Right lobe of liver (tissue), 6 donors: ENCODE measurements around the gene ALKBH8. TPM values are rescaled to one million over a fixed set of nuclear protein-coding genes. Genes with fewer than 3 reads are reported as not detected.

ENCODE experiments used
- ATAC-seq, 4 donors: fragments of 200-7000 bp; cut with Tn5 transposase; one replicate each; pipeline ENCODE4 v1.9.1; 2020; ENCODE audit warnings: mild to moderate bottlenecking in 4 of 4, moderate library complexity in 4 of 4
- DNase-seq, 3 donors: peaks; one replicate each; pipeline ENCODE4 v3.0.0-alpha.2; 2020
- H3K27ac ChIP-seq, 3 donors: fragments of 200-600 bp; one replicate each; pipeline ENCODE4 v1.8.0; 2022
- H3K27me3 ChIP-seq, 2 donors: fragments of 200-600 bp; one replicate each; pipeline ENCODE4 v1.8.0; 2022
- H3K36me3 ChIP-seq, 4 donors: fragments of 200-600 bp; sonication (generic) in 1 of 4; one replicate each; pipeline versions ENCODE4 v1.5.1 to v1.8.0; 2017 to 2022; ENCODE audit warnings: control low read depth in 1 of 4
- H3K4me1 ChIP-seq, 4 donors: fragments of 200-600 bp; sonication (generic) in 1 of 4; one replicate each; pipeline versions ENCODE4 v1.5.1 to v1.8.0; 2017 to 2022; ENCODE audit warnings: control low read depth in 1 of 4
- H3K4me3 ChIP-seq, 3 donors: fragments of 200-600 bp; one replicate each; pipeline ENCODE4 v1.8.0; 2022
- H3K9me3 ChIP-seq, 4 donors: fragments of 200-600 bp; sonication (generic) in 1 of 4; one replicate each; pipeline versions ENCODE4 v1.5.1 to v1.8.0; 2017 to 2022; ENCODE audit warnings: control low read depth in 1 of 4
- POLR2A ChIP-seq: fragments of 450-650 bp; IDR thresholded peaks from one replicate; pipeline ENCODE4 v1.6.1; 2017; ENCODE audit warnings: antibody characterized with exemption, mild to moderate bottlenecking
- WGBS: methylation state at CpG from one replicate; pipeline ENCODE4 v1.1.6; 2018; ENCODE audit warnings: low coverage, low lambda C conversion rate; ENCODE audit not compliant: insufficient coverage; ENCODE audit errors: missing lambda C conversion rate; 5-methylcytosine and 5-hydroxymethylcytosine counted together
- intact Hi-C, 2 donors: fragments of 100-400 bp; cut with DNase I; formaldehyde crosslinking; loops; one replicate each; pipeline versions ENCODE4 v1.11.2 to v1.14.1; 2022
- total RNA-seq, 6 experiments: library from RNA; depleted of rRNA in 2 of 6; stranded (reverse); fragments of >200 nt in 2 of 6; fragmentation: NEBNext Ultra II Directional in 3 of 6; extraction: Animal tissue kit (Norgen Biotek cat#: 25700) in 3 of 6; gene quantifications; one replicate each; pipeline versions ENCODE4 v1.1.0 to v1.2.4, GENCODE V29; 2016 to 2023
- TF ChIP-seq, protein P1 (sequence below), 4 donors: fragments of 200-600 bp in 3 of 4; fragments of 450-650 bp in 1 of 4; IDR thresholded peaks; one replicate each; pipeline versions ENCODE4 v1.5.1 to v1.8.0; 2016 to 2022; ENCODE audit warnings: antibody characterized with exemption in 4 of 4, mild to moderate bottlenecking in 2 of 4
- donor health status: DM: no; HTN: yes; CAD: no.
- donor health status: DM: no; HTN: no; CAD: no.
- donor health status: DM: no; HTN: no; CAD: no.
- donor health status: DM: no; HTN: yes; CAD: no.
- donor health status: DM: no; HTN: yes; CAD: no.

The ALKBH8 gene
- total RNA-seq, 6 experiments from 2014 or later, result 2.5 to 4.3 (median 3.1) TPM

DNA sequence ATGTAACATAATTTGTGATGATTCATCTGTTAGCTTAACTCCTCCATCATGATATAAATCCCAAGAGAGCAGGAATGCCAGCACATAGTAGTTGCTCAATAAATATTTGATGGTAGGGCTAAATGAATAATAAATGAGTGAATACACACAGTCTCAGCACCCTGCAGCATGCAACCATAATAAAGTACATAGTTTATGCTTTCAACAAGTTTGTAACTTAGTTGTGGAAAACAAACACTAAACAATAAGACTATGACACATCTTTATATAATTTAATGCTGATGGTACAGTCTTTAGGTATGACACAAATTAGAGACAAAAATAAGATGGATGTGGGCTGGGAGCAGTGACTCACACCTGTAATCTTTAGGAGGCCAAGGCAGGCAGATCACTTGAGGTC, 3.8 kb downstream of the ALKBH8 start:
- no peaks in the 10 kb centered on the region for H3K9me3 ChIP-seq
- no peak overlapping the region for H3K4me3 ChIP-seq
- intact Hi-C loops, result no loop called here
- DNase-seq, result no peak
- no peak for ATAC-seq
- TF ChIP-seq POLR2A, result no peak
- TF ChIP-seq, protein P1, sequence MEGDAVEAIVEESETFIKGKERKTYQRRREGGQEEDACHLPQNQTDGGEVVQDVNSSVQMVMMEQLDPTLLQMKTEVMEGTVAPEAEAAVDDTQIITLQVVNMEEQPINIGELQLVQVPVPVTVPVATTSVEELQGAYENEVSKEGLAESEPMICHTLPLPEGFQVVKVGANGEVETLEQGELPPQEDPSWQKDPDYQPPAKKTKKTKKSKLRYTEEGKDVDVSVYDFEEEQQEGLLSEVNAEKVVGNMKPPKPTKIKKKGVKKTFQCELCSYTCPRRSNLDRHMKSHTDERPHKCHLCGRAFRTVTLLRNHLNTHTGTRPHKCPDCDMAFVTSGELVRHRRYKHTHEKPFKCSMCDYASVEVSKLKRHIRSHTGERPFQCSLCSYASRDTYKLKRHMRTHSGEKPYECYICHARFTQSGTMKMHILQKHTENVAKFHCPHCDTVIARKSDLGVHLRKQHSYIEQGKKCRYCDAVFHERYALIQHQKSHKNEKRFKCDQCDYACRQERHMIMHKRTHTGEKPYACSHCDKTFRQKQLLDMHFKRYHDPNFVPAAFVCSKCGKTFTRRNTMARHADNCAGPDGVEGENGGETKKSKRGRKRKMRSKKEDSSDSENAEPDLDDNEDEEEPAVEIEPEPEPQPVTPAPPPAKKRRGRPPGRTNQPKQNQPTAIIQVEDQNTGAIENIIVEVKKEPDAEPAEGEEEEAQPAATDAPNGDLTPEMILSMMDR (IDR thresholded peaks at IDR 0.05), result no peak
- H3K36me3 ChIP-seq, result no peaks in the 10 kb centered on the region
- no peaks in the 10 kb centered on the region for H3K27me3 ChIP-seq
- peaks cover 0 to 14% (median 5%) of the 10 kb centered on the region in 4 donors for H3K4me1 ChIP-seq
- H3K27ac ChIP-seq, result no peak overlapping the region

GRCh38 chr11:107550304-107550703, 15.2 kb downstream of the ALKBH8 start:
- Histone ChIP-seq H3K27ac (peak overlapping the region in 1 of 3 donors; percentile 32), H3K4me3 (no peak overlapping the region), H3K27me3 (no peaks in the 10 kb centered on the region), H3K9me3 (no peaks in the 10 kb centered on the region), H3K36me3 (peaks cover 0 to 10% (median 3%) of the 10 kb centered on the region in 4 donors), H3K4me1 (peaks cover 0 to 4% (median 0%) of the 10 kb centered on the region in 4 donors)
- TF ChIP-seq POLR2A, result no peak
- TF ChIP-seq, protein P1 (IDR thresholded peaks at IDR 0.05), result no peak
- DNase-seq (no peak), ATAC-seq (peak in 3 of 4 donors; percentile 11 to 35 (median 27))
- WGBS, result 86% methylated on average over 4 of the region's 4 CpGs
- intact Hi-C loops, result no loop called here

DNA sequence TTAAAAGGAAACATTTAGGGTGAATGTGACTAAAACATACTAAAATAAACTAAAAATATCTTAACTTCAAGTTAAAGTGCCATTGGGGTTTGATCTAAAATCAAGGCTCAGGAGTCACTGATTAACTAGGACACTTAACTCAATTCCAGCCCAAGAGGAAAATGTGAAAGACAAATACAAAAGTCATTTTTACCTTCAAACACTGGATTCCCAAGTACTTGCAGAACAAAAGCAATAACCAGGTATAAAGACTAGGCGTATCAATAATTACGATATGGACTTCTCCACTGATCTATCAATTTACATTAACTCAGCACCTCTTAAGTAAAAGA, 15.6 kb downstream of the ALKBH8 start:
- Histone ChIP-seq H3K27me3 (no peaks in the 10 kb centered on the region), H3K9me3 (no peaks in the 10 kb centered on the region), H3K27ac (peak overlapping the region in 1 of 3 donors; percentile 32), H3K4me3 (no peak overlapping the region), H3K36me3 (peaks cover 0 to 10% (median 3%) of the 10 kb centered on the region in 4 donors), H3K4me1 (peaks cover 0 to 4% (median 0%) of the 10 kb centered on the region in 4 donors)
- 84% methylated on average over 2 of the region's 2 CpGs for WGBS
- intact Hi-C loops, result no loop called here
- DNase-seq (no peak), ATAC-seq (peak in 3 of 4 donors; percentile 59 to 72 (median 71))
- TF ChIP-seq, protein P1 (IDR thresholded peaks at IDR 0.05), result no peak
- no peak for TF ChIP-seq POLR2A

DNA sequence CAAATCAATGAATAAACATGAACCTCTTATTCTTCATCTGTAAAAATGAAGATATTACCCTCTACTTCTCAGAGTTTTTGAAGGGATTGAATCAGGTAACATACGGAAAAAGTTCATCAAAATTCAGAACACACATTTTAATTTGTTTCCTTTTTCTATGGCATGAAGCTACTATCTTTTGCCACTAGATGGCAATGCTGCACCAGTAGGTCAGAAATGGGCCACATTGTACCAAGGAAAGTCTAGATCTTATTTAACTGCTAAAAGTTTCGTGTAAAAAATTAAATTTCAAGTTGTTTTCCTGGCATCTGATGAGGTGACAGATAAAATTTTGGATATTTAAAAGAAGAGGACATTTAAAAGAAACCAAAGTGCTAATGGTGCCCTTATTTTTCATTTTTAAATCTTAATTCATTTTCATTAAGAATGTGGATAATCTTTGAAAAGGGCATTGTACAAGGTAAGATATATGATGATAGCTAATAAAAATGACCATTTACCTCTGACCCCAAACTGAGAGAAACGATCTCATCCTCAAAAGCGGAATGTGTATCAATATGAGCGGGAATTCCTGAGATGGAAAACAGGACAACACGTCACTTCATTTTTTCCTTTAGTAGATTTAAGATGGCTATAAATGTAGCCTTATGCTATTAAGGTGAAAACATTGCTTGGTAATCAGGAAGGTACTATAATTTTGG, 16.1 kb downstream of the ALKBH8 start:
- H3K27ac ChIP-seq, result peak overlapping the region in 2 of 3 donors; percentile 1 to 3
- H3K36me3 ChIP-seq, result peaks cover 0 to 10% (median 3%) of the 10 kb centered on the region in 4 donors
- 27% methylated on average over 6 of the region's 6 CpGs for WGBS
- TF ChIP-seq, protein P1 (IDR thresholded peaks at IDR 0.05), result peak; percentile 76 to 88 (median 83)
- no peak for TF ChIP-seq POLR2A
- intact Hi-C loops, result no loop called here
- H3K27me3 ChIP-seq, result no peaks in the 10 kb centered on the region
- DNase-seq, result no peak
- peaks cover 0 to 4% (median 0%) of the 10 kb centered on the region in 4 donors for H3K4me1 ChIP-seq
- no peaks in the 10 kb centered on the region for H3K9me3 ChIP-seq
- H3K4me3 ChIP-seq, result no peak overlapping the region
- ATAC-seq, result peak; percentile 74 to 91 (median 86)
